Neuronal stem cell (in vitro differentiated cells): ENCODE results near the gene MACROH2A1.

ENCODE experiments used
- DNase-seq: peaks from one replicate; pipeline ENCODE4 v3.0.0-alpha.2; 2013; ENCODE audit warnings: low spot score
- H2AFZ ChIP-seq: one replicate; pipeline ENCODE4 v1.6.1; 2013; ENCODE audit warnings: mild to moderate bottlenecking, low read length, inconsistent platforms
- H2AK5ac ChIP-seq: 2 replicates; pipeline ENCODE4 v1.6.1; 2013; ENCODE audit warnings: low read depth, mild to moderate bottlenecking, inconsistent platforms, low read length, moderate library complexity, mixed read lengths
- H2BK120ac ChIP-seq: 2 replicates; pipeline ENCODE4 v1.6.1; 2013; ENCODE audit warnings: low read depth, mild to moderate bottlenecking, inconsistent platforms, low read length, moderate library complexity, mixed read lengths
- H2BK12ac ChIP-seq: one replicate; pipeline ENCODE4 v1.6.1; 2013; ENCODE audit warnings: low read length, inconsistent platforms
- H2BK15ac ChIP-seq: 2 replicates; pipeline ENCODE4 v1.6.1; 2013; ENCODE audit warnings: mild to moderate bottlenecking, low read length, inconsistent platforms, mixed read lengths
- H2BK5ac ChIP-seq: one replicate; pipeline ENCODE4 v1.6.1; 2013; ENCODE audit warnings: inconsistent platforms, mild to moderate bottlenecking, low read length, moderate library complexity
- H3K14ac ChIP-seq: one replicate; pipeline ENCODE4 v1.6.1; 2013; ENCODE audit warnings: low read length, inconsistent platforms
- H3K18ac ChIP-seq: 2 replicates; pipeline ENCODE4 v1.6.1; 2013; ENCODE audit warnings: low read length, inconsistent platforms
- H3K23ac ChIP-seq: 2 replicates; pipeline ENCODE4 v1.6.1; 2013; ENCODE audit warnings: low read depth, mild to moderate bottlenecking, mixed read lengths, low read length, inconsistent platforms; ENCODE audit not compliant: poor library complexity
- H3K27ac ChIP-seq: replicated peaks from 3 replicates; pipeline ENCODE4 v1.5.1; 2013; ENCODE audit warnings: low read length, inconsistent platforms
- H3K27me3 ChIP-seq, 3 experiments: 2 replicates each; pipeline ENCODE4 v1.6.1; 2013; ENCODE audit warnings: low read length in 3 of 3, mild to moderate bottlenecking in 2 of 3, inconsistent platforms in 1 of 3, low read depth in 1 of 3, mixed read lengths in 1 of 3, moderate library complexity in 1 of 3; ENCODE audit not compliant: control insufficient read depth in 3 of 3, insufficient read depth in 3 of 3
- H3K36me3 ChIP-seq, 2 donors: replicated peaks in 1 of 2; 2 replicates each; pipeline ENCODE4 v1.6.1; 2013; ENCODE audit warnings: low read length in 2 of 2; ENCODE audit not compliant: control insufficient read depth in 2 of 2, insufficient read depth in 2 of 2
- H3K4ac ChIP-seq: 2 replicates; pipeline ENCODE4 v1.6.1; 2013; ENCODE audit warnings: inconsistent platforms, mild to moderate bottlenecking, low read length, moderate library complexity
- H3K4me1 ChIP-seq, 2 donors: 1 replicate in 1 of 2; 2 replicates in 1 of 2; pipeline ENCODE4 v1.6.1; 2013; ENCODE audit warnings: low read length in 2 of 2, low read depth in 1 of 2; ENCODE audit not compliant: control insufficient read depth in 2 of 2, insufficient read depth in 1 of 2
- H3K4me2 ChIP-seq: one replicate; pipeline ENCODE4 v1.6.1; 2013; ENCODE audit warnings: mild to moderate bottlenecking, low read length, inconsistent platforms; ENCODE audit not compliant: insufficient read depth, poor library complexity, severe bottlenecking
- H3K4me3 ChIP-seq, 2 donors: 2 replicates each; pipeline ENCODE4 v1.5.1; 2013; ENCODE audit warnings: low read length in 2 of 2, mild to moderate bottlenecking in 2 of 2, inconsistent platforms in 1 of 2, moderate library complexity in 1 of 2
- H3K79me1 ChIP-seq: one replicate; pipeline ENCODE4 v1.6.1; 2013; ENCODE audit warnings: low read depth, mild to moderate bottlenecking, inconsistent platforms, low read length, moderate library complexity
- H3K9ac ChIP-seq: one replicate; pipeline ENCODE4 v1.6.1; 2013; ENCODE audit warnings: mild to moderate bottlenecking, low read depth, low read length, inconsistent platforms; ENCODE audit not compliant: poor library complexity
- H3K9me3 ChIP-seq, 2 donors: replicated peaks in 1 of 2; 2 replicates each; pipeline versions ENCODE3 to v1.6.1; 2013; ENCODE audit warnings: low read length in 2 of 2, mild to moderate bottlenecking in 2 of 2, inconsistent platforms in 1 of 2, low read depth in 1 of 2, mixed read lengths in 1 of 2, moderate library complexity in 1 of 2; ENCODE audit not compliant: control insufficient read depth in 2 of 2, insufficient read depth in 1 of 2
- H4K8ac ChIP-seq: one replicate; pipeline ENCODE4 v1.6.1; 2013; ENCODE audit warnings: low read depth, mild to moderate bottlenecking, inconsistent platforms, low read length, moderate library complexity
- H4K91ac ChIP-seq: one replicate; pipeline ENCODE4 v1.6.1; 2013; ENCODE audit warnings: low read length, low read depth, mild to moderate bottlenecking, inconsistent platforms; ENCODE audit not compliant: poor library complexity
- WGBS, 2 donors: extraction: QIAGEN DNeasy Blood & Tissue Kit; methylation state at CpG; one replicate each; pipeline ENCODE4 v1.1.7; 2013; ENCODE audit warnings: missing lambda C conversion rate in 2 of 2, mixed read lengths in 1 of 2; ENCODE audit not compliant: insufficient read length in 2 of 2, insufficient replicate concordance in 1 of 2; ENCODE audit errors: extremely low coverage in 2 of 2; 5-methylcytosine and 5-hydroxymethylcytosine counted together

Gene MACROH2A1

GRCh38 chr5:135304352-135305221 lies 94.4 kb downstream of the MACROH2A1 start:
- Histone ChIP-seq H2BK5ac (no peak overlapping the region), H3K27me3 (peaks cover 0 to 23% (median 0%) of the 10 kb centered on the region in 3 experiments), H2BK15ac (peak overlapping the region; percentile 24), H3K18ac (peak overlapping the region; percentile 33), H2AK5ac (peak overlapping the region; percentile 70), H3K4me1 (peaks cover 3 to 18% of the 10 kb centered on the region in 2 donors), H2BK120ac (no peak overlapping the region), H3K27ac (no peak overlapping the region), H2BK12ac (no peak overlapping the region), H2AFZ (no peak overlapping the region), H3K9me3 (no peaks in the 10 kb centered on the region), H4K91ac (no peak overlapping the region), H3K23ac (no peak overlapping the region), H3K9ac (no peak overlapping the region), H3K79me1 (no peaks in the 10 kb centered on the region), H3K36me3 (no peaks in the 10 kb centered on the region), H3K14ac (no peak overlapping the region), H3K4me2 (no peak overlapping the region), H4K8ac (no peak overlapping the region), H3K4me3 (no peak overlapping the region), H3K4ac (no peak overlapping the region)
- DNase-seq = no peak
- no CpG with 5 or more reads among the region's 12 CpGs for WGBS, 2 donors

- Histone ChIP-seq H3K4me1 (peaks cover 3 to 18% of the 10 kb centered on the region in 2 donors), H3K27me3 (peaks cover 0 to 18% (median 0%) of the 10 kb centered on the region in 3 experiments), H3K4me2 (no peak overlapping the region), H3K18ac (no peak overlapping the region), H3K36me3 (no peaks in the 10 kb centered on the region), H3K27ac (no peak overlapping the region), H2BK15ac (no peak overlapping the region), H2BK120ac (no peak overlapping the region), H4K91ac (no peak overlapping the region), H2AFZ (no peak overlapping the region), H3K23ac (no peak overlapping the region), H3K9ac (no peak overlapping the region), H4K8ac (no peak overlapping the region), H3K14ac (no peak overlapping the region), H3K4ac (no peak overlapping the region), H2AK5ac (no peak overlapping the region), H3K9me3 (no peaks in the 10 kb centered on the region), H2BK5ac (no peak overlapping the region), H3K79me1 (no peaks in the 10 kb centered on the region), H3K4me3 (no peak overlapping the region), H2BK12ac (no peak overlapping the region)
- DNase-seq = no peak
- no CpG with 5 or more reads among the region's 6 CpGs for WGBS, 2 donors
Measured at GRCh38 chr5:135303582-135304173, 95.4 kb downstream of the MACROH2A1 start.

- no peaks in the 10 kb centered on the region for H3K9me3 ChIP-seq
- H3K36me3 ChIP-seq = no peaks in the 10 kb centered on the region
- peaks cover 0 to 36% (median 0%) of the 10 kb centered on the region in 3 experiments for H3K27me3 ChIP-seq
- peak overlapping the region; percentile 64 for H3K18ac ChIP-seq
- H3K4me1 ChIP-seq = no peaks in the 10 kb centered on the region
- H4K8ac ChIP-seq = no peak overlapping the region
- H3K23ac ChIP-seq = no peak overlapping the region
- WGBS, 2 donors = no CpG with 5 or more reads among the region's 5 CpGs
- no peak overlapping the region for H3K27ac ChIP-seq
- no peak overlapping the region for H2BK15ac ChIP-seq
- H2BK120ac ChIP-seq = no peak overlapping the region
- peak overlapping the region; percentile 76 for H3K4ac ChIP-seq
- no peak overlapping the region for H4K91ac ChIP-seq
- H3K4me2 ChIP-seq = no peak overlapping the region
- H2BK5ac ChIP-seq = no peak overlapping the region
- no peak overlapping the region for H3K9ac ChIP-seq
- no peak overlapping the region for H2AK5ac ChIP-seq
- no peaks in the 10 kb centered on the region for H3K79me1 ChIP-seq
- no peak overlapping the region for H2BK12ac ChIP-seq
- no peak overlapping the region for H2AFZ ChIP-seq
- H3K4me3 ChIP-seq = no peak overlapping the region
- H3K14ac ChIP-seq = no peak overlapping the region
- DNase-seq = no peak
Measured at GRCh38 chr5:135296900-135297816, 101.9 kb downstream of the MACROH2A1 start.
